ENCODE data around the gene PRRC1. TPM values are rescaled to one million over a fixed set of nuclear protein-coding genes. Genes with fewer than 3 reads are reported as not detected.

PRRC1 gene
- polyA plus RNA-seq, 3 donors: 10.8 to 20.6 (median 17.9) TPM

DNA sequence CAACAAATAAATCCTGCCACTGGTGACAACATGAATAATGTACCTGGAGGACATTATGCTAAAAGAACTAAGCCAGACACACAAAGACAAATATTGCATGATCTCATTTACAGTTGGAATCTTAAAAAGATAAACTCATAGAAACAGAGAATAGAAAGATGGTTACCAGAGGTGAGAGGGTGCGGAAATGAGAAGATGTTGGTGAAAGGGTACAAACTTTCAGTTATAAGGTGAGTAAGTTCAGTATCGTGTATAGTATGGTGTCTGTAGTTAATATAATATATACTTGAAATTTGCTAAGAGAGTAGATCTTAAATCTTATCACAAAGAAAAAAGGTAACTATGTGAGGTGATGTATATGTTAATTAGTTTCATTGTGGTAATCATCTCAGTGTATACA lies 63.3 kb downstream of the PRRC1 start:
- Mint-ChIP-seq H3K27me3 (ENCODE audit: low read depth in 3 of 3) (peaks cover 1 to 3% (median 2%) of the 10 kb centered on the region in 3 donors), H3K27ac (no peak overlapping the region), H3K36me3 (no peaks in the 10 kb centered on the region), H3K4me3 (no peak overlapping the region), H3K4me1 (peaks cover 5% of the 10 kb centered on the region), H3K9me3 (peaks cover 0 to 7% (median 5%) of the 10 kb centered on the region in 7 donors)
- H3K27ac ChIP-seq (ENCODE audit: low read depth in 1 of 2, low read length in 2 of 2): no peak overlapping the region
- no CpG with 5 or more reads among the region's 2 CpGs for WGBS (ENCODE audit: insufficient coverage)
- no peaks in the 10 kb centered on the region for H3K79me2 ChIP-seq (ENCODE audit: insufficient read depth, low read length)
- H3K9me3 ChIP-seq (replicated peaks in 1 of 2; ENCODE audit: control insufficient read depth in 1 of 2, insufficient read depth in 1 of 2, low read length in 2 of 2): no peaks in the 10 kb centered on the region
- no peaks in the 10 kb centered on the region for H4K20me1 ChIP-seq (ENCODE audit: insufficient read depth, low read length)
- no peak overlapping the region for H3K9ac ChIP-seq (ENCODE audit: insufficient read depth, low read length, poor library complexity, severe bottlenecking)
- intact Hi-C loops (cut with micrococcal nuclease): no loop called here
- no peak overlapping the region for H3K4me3 ChIP-seq (replicated peaks in 1 of 3; ENCODE audit: low read depth in 2 of 3, low read length in 3 of 3)
- no peak overlapping the region for H3K4me2 ChIP-seq (replicated peaks; ENCODE audit: extremely low read depth, low read length, poor library complexity, severe bottlenecking)
- H3K36me3 ChIP-seq (replicated peaks in 1 of 2; ENCODE audit: control insufficient read depth in 1 of 2, insufficient read depth in 2 of 2, low read length in 2 of 2): no peaks in the 10 kb centered on the region
- H3K27me3 ChIP-seq (ENCODE audit: control insufficient read depth in 2 of 2, insufficient read depth in 2 of 2, low read length in 2 of 2): no peaks in the 10 kb centered on the region
- TF ChIP-seq, protein P1, sequence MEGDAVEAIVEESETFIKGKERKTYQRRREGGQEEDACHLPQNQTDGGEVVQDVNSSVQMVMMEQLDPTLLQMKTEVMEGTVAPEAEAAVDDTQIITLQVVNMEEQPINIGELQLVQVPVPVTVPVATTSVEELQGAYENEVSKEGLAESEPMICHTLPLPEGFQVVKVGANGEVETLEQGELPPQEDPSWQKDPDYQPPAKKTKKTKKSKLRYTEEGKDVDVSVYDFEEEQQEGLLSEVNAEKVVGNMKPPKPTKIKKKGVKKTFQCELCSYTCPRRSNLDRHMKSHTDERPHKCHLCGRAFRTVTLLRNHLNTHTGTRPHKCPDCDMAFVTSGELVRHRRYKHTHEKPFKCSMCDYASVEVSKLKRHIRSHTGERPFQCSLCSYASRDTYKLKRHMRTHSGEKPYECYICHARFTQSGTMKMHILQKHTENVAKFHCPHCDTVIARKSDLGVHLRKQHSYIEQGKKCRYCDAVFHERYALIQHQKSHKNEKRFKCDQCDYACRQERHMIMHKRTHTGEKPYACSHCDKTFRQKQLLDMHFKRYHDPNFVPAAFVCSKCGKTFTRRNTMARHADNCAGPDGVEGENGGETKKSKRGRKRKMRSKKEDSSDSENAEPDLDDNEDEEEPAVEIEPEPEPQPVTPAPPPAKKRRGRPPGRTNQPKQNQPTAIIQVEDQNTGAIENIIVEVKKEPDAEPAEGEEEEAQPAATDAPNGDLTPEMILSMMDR (IDR thresholded peaks at IDR 0.05): no peak
- no peaks in the 10 kb centered on the region for H3K4me1 ChIP-seq (ENCODE audit: control insufficient read depth in 1 of 2, insufficient read depth in 2 of 2, low read length in 2 of 2)
- no peak for DNase-seq
- no peak overlapping the region for H2AFZ ChIP-seq (ENCODE audit: insufficient read depth, low read depth, low read length, poor library complexity, severe bottlenecking)

DNA sequence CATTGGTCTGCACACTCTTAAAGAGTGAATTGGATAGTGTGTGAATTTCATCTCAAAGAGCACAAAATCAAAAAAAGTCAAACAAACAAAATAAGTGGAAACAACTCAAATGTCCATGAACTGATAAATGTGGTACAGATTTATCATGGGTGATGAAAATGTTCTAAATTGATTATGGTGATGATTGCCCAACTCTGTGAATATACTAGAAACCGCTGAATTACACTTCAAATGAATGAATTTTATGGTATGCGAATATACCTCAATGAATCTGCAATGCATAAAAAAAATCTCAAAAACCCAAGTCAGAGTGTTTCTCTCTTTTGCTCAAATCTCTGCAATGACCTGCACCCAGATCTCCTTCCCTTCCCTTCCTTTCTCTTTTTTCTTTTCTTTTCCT lies 64.0 kb downstream of the PRRC1 start:
- Mint-ChIP-seq H3K36me3 (no peaks in the 10 kb centered on the region), H3K27ac (no peak overlapping the region), H3K9me3 (peaks cover 0 to 7% (median 1%) of the 10 kb centered on the region in 7 donors), H3K4me3 (no peak overlapping the region), H3K4me1 (peaks cover 5% of the 10 kb centered on the region), H3K27me3 (ENCODE audit: low read depth in 3 of 3) (peaks cover 1 to 3% (median 2%) of the 10 kb centered on the region in 3 donors)
- Histone ChIP-seq H3K9me3 (replicated peaks in 1 of 2; ENCODE audit: control insufficient read depth in 1 of 2, insufficient read depth in 1 of 2, low read length in 2 of 2) (no peaks in the 10 kb centered on the region), H3K79me2 (ENCODE audit: insufficient read depth, low read length) (no peaks in the 10 kb centered on the region), H4K20me1 (ENCODE audit: insufficient read depth, low read length) (no peaks in the 10 kb centered on the region), H3K27ac (ENCODE audit: low read depth in 1 of 2, low read length in 2 of 2) (no peak overlapping the region), H3K9ac (ENCODE audit: insufficient read depth, low read length, poor library complexity, severe bottlenecking) (no peak overlapping the region), H2AFZ (ENCODE audit: insufficient read depth, low read depth, low read length, poor library complexity, severe bottlenecking) (no peak overlapping the region), H3K36me3 (replicated peaks in 1 of 2; ENCODE audit: control insufficient read depth in 1 of 2, insufficient read depth in 2 of 2, low read length in 2 of 2) (no peaks in the 10 kb centered on the region), H3K27me3 (ENCODE audit: control insufficient read depth in 2 of 2, insufficient read depth in 2 of 2, low read length in 2 of 2) (no peaks in the 10 kb centered on the region), H3K4me1 (ENCODE audit: control insufficient read depth in 1 of 2, insufficient read depth in 2 of 2, low read length in 2 of 2) (no peaks in the 10 kb centered on the region), H3K4me2 (replicated peaks; ENCODE audit: extremely low read depth, low read length, poor library complexity, severe bottlenecking) (no peak overlapping the region), H3K4me3 (replicated peaks in 1 of 3; ENCODE audit: low read depth in 2 of 3, low read length in 3 of 3) (no peak overlapping the region)
- DNase-seq: no peak
- TF ChIP-seq, protein P1 (IDR thresholded peaks at IDR 0.05): no peak
- intact Hi-C loops (cut with micrococcal nuclease): no loop called here
- 100% methylated on average over 2 of the region's 2 CpGs for WGBS (ENCODE audit: insufficient coverage)

All from CD14-positive monocyte (primary cell).